Mesendoderm (in vitro differentiated cells): ENCODE results near the gene RPL7L1.

Source experiments
- DNase-seq: peaks from one replicate; pipeline ENCODE4 v3.0.0; 2013
- H2AK5ac ChIP-seq: 2 replicates; pipeline ENCODE4 v1.6.1; 2013; ENCODE audit warnings: low read length, inconsistent platforms
- H2BK120ac ChIP-seq: 2 replicates; pipeline ENCODE4 v1.6.1; 2013; ENCODE audit warnings: low read depth, mild to moderate bottlenecking, low read length, moderate library complexity, mixed read lengths
- H2BK15ac ChIP-seq: replicated peaks from 2 replicates; pipeline ENCODE4 v1.6.1; 2013; ENCODE audit warnings: low read depth, mild to moderate bottlenecking, moderate library complexity
- H2BK5ac ChIP-seq: 2 replicates; pipeline ENCODE4 v1.6.1; 2013; ENCODE audit warnings: low read length, inconsistent platforms
- H3K18ac ChIP-seq: 2 replicates; pipeline ENCODE4 v1.6.1; 2013; ENCODE audit warnings: mild to moderate bottlenecking, low read length, mixed read lengths
- H3K23ac ChIP-seq: one replicate; pipeline ENCODE4 v1.6.1; 2013; ENCODE audit warnings: low read length
- H3K27ac ChIP-seq: 2 replicates; pipeline ENCODE4 v1.5.1; 2013; ENCODE audit warnings: low read depth, mild to moderate bottlenecking, inconsistent platforms, low read length, moderate library complexity
- H3K27me3 ChIP-seq: 2 replicates; pipeline ENCODE4 v1.6.1; 2013; ENCODE audit warnings: low read length, control low read depth, mild to moderate bottlenecking, inconsistent platforms; ENCODE audit not compliant: insufficient read depth, poor library complexity
- H3K36me3 ChIP-seq: 2 replicates; pipeline ENCODE4 v1.6.1; 2013; ENCODE audit warnings: low read length, inconsistent platforms; ENCODE audit not compliant: control insufficient read depth, insufficient read depth
- H3K4ac ChIP-seq: one replicate; pipeline ENCODE4 v1.6.1; 2013; ENCODE audit warnings: low read depth, mild to moderate bottlenecking, low read length, moderate library complexity
- H3K4me1 ChIP-seq: 2 replicates; pipeline ENCODE4 v1.6.1; 2013; ENCODE audit warnings: low read depth, low read length, inconsistent platforms; ENCODE audit not compliant: control insufficient read depth
- H3K4me2 ChIP-seq: 2 replicates; pipeline ENCODE4 v1.6.1; 2013; ENCODE audit warnings: low read length
- H3K4me3 ChIP-seq: 2 replicates; pipeline ENCODE4 v1.5.1; 2013; ENCODE audit warnings: mild to moderate bottlenecking, low read length
- H3K56ac ChIP-seq: one replicate; pipeline ENCODE4 v1.6.1; 2013; ENCODE audit warnings: low read length
- H3K79me1 ChIP-seq: 2 replicates; pipeline ENCODE4 v1.6.1; 2013; ENCODE audit warnings: low read length, inconsistent platforms
- H3K79me2 ChIP-seq: 2 replicates; pipeline ENCODE4 v1.6.1; 2013; ENCODE audit warnings: mild to moderate bottlenecking, low read length; ENCODE audit not compliant: control insufficient read depth, insufficient read depth
- H3K9ac ChIP-seq: 2 replicates; pipeline ENCODE4 v1.6.1; 2013; ENCODE audit warnings: low read length, inconsistent platforms
- H4K5ac ChIP-seq: one replicate; pipeline ENCODE4 v1.6.1; 2013; ENCODE audit warnings: low read length
- H4K8ac ChIP-seq: one replicate; pipeline ENCODE4 v1.6.1; 2013; ENCODE audit warnings: low read depth, mild to moderate bottlenecking, control low read depth, low read length, moderate library complexity
- WGBS: extraction: QIAGEN DNeasy Blood & Tissue Kit; methylation state at CpG from one replicate; pipeline ENCODE4 v1.1.7; 2013; ENCODE audit warnings: low lambda C conversion rate, missing lambda C conversion rate; ENCODE audit not compliant: insufficient coverage; ENCODE audit errors: extremely low coverage; 5-methylcytosine and 5-hydroxymethylcytosine counted together

RPL7L1 gene

DNA sequence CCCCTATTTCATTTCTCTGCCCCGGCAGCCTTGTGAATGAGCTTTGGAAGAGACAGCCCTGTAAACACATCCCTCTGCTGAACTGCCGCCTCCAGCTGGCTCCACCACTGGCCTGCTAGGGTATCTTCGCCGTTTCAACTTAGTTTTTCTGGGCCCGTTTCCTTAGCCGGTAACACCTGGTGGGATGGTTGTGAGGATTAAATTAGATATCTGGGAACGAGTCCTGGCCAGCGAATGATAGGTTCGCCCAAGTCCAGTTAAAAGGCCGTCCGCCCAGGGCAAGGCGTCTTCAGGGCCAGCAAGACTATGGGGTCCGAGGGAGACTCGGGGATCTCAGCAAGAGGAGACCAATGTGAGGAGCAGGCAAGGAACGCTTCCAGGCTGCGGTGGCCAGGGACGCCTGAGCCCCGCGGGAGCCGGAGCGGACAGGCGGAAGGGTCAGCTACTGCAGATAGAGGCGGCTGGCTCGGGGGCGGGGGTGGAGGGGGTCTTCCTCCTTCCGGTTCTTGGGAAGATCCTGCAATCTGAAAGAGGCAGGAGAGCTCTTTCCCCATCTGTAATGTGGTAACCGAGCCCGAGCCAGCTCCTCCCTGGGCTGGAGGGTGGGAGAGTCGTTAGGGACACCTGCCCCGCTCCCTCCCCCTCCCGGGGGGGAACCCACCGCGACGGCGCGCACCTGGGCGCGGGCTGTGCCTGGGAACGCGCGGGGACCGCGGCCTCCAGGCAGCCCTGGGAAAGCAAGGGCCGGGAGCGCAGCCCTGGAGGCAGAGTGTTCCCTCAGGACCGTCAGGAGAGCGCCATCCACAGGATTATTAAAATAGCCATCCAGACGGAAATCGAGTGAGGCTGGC, 32.0 kb downstream of the RPL7L1 start:
- Histone ChIP-seq H3K23ac (peak overlapping the region; percentile 80), H3K79me2 (no peaks in the 10 kb centered on the region), H4K5ac (peak overlapping the region; percentile 71), H3K4ac (peak overlapping the region; percentile 72), H2BK15ac (no peak overlapping the region), H4K8ac (no peak overlapping the region), H3K4me1 (no peaks in the 10 kb centered on the region), H3K79me1 (no peaks in the 10 kb centered on the region), H3K9ac (peak overlapping the region; percentile 90), H2BK5ac (peak overlapping the region; percentile 82), H2BK120ac (no peak overlapping the region), H3K56ac (peak overlapping the region; percentile 95), H3K18ac (peak overlapping the region; percentile 7), H3K4me3 (peak overlapping the region; percentile 66), H2AK5ac (no peak overlapping the region), H3K36me3 (no peaks in the 10 kb centered on the region), H3K4me2 (peak overlapping the region; percentile 97), H3K27me3 (no peaks in the 10 kb centered on the region), H3K27ac (peak overlapping the region; percentile 37)
- peak; percentile 93 for DNase-seq
- no CpG with 5 or more reads among the region's 49 CpGs for WGBS

DNA sequence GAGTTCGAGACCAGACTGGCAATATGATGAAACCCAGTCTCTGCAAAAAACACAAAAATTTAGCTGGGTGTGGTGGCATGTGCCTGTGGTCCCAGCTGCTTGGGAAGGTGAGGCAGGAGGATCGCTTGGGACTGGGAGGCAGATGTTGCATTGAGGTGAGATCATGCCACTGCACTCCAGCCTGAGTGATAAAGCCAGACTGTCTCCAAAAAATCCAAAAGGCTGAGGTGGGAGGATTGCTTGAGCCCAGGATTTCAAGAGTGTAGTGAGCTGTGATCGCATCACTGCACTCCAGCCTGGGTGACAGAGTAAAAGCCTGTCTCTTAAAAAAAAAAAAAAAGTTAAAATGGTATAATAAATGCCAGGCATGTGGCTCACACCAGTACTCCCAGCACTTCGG, 35.1 kb downstream of the RPL7L1 start:
- H3K79me1 ChIP-seq = no peaks in the 10 kb centered on the region
- no peak overlapping the region for H2BK5ac ChIP-seq
- H3K23ac ChIP-seq = no peak overlapping the region
- no peak for DNase-seq
- no peaks in the 10 kb centered on the region for H3K79me2 ChIP-seq
- no peak overlapping the region for H2BK15ac ChIP-seq
- H3K36me3 ChIP-seq = no peaks in the 10 kb centered on the region
- no peak overlapping the region for H3K27ac ChIP-seq
- H3K27me3 ChIP-seq = no peaks in the 10 kb centered on the region
- H2AK5ac ChIP-seq = no peak overlapping the region
- no peak overlapping the region for H4K5ac ChIP-seq
- no CpG with 5 or more reads among the region's 4 CpGs for WGBS
- H3K4ac ChIP-seq = no peak overlapping the region
- H3K18ac ChIP-seq = no peak overlapping the region
- H3K56ac ChIP-seq = no peak overlapping the region
- H2BK120ac ChIP-seq = no peak overlapping the region
- no peak overlapping the region for H3K4me2 ChIP-seq
- no peak overlapping the region for H4K8ac ChIP-seq
- H3K9ac ChIP-seq = no peak overlapping the region
- no peak overlapping the region for H3K4me3 ChIP-seq
- no peaks in the 10 kb centered on the region for H3K4me1 ChIP-seq

DNA sequence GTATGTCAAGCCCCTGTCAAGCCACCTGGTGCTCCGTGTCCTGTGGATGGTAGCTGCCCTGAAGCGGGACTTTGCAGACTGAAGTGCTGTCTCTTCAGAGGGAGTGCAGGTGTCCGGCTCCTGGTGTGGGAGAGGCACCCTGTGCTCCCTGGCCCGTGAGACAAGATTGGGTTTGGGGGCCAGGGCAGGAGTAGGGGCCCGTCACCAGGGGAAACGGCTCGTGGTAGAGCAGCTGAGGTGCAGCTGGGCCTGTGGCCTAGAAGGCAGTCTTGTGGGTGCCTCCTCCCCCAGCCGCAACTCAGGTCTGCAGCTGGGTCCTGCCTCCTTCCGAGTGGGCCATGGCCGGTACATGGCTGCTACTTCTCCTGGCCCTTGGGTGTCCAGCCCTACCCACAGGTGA, 36.3 kb downstream of the RPL7L1 start, which contains the start of gene PTCRA:
Gene PTCRA (plus strand): TSS at position 322 of the 400 bp plus-strand sequence. CDS start 17 bp downstream, at position 339.
- Histone ChIP-seq H3K36me3 (no peaks in the 10 kb centered on the region), H3K79me1 (no peaks in the 10 kb centered on the region), H2BK5ac (no peak within 1 kb of the TSS), H3K4me3 (no peak within 1 kb of the TSS), H3K9ac (no peak within 1 kb of the TSS), H3K27me3 (no peaks in the 10 kb centered on the region), H3K23ac (no peak within 1 kb of the TSS), H3K4me2 (no peak within 1 kb of the TSS), H2BK15ac (no peak within 1 kb of the TSS), H4K5ac (no peak within 1 kb of the TSS), H3K56ac (no peak within 1 kb of the TSS), H4K8ac (no peak within 1 kb of the TSS), H2AK5ac (no peak within 1 kb of the TSS), H3K27ac (no peak within 1 kb of the TSS), H3K4ac (no peak within 1 kb of the TSS), H3K18ac (no peak within 1 kb of the TSS), H3K4me1 (no peaks in the 10 kb centered on the region), H3K79me2 (no peaks in the 10 kb centered on the region), H2BK120ac (no peak within 1 kb of the TSS)
- no peak for DNase-seq
- WGBS = no CpG with 5 or more reads among the region's 10 CpGs

DNA sequence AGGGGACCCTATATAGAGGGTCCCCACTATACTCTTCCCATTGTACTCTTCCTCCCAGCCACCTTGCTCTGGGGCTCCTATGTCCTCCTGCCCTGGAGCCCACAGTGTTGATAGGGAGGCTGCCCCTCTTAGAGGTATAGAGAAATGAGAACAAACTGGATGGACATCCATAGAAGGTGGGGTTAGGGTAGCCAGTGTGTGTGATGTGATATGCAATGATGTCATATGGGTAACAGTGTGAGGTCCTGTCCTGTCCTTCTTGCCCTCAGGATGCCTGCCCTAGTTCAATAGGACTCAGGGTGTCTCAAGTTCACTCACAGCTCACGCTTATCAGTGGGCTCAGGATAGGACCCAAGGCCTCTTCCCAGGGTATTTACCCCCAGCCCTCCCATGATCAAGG, 36.9 kb downstream of the RPL7L1 start:
- Histone ChIP-seq H2BK5ac (no peak overlapping the region), H3K79me2 (no peaks in the 10 kb centered on the region), H3K56ac (no peak overlapping the region), H3K23ac (no peak overlapping the region), H3K4me3 (no peak overlapping the region), H2BK15ac (no peak overlapping the region), H4K5ac (no peak overlapping the region), H3K18ac (no peak overlapping the region), H3K36me3 (no peaks in the 10 kb centered on the region), H3K27me3 (no peaks in the 10 kb centered on the region), H4K8ac (no peak overlapping the region), H3K79me1 (no peaks in the 10 kb centered on the region), H2BK120ac (no peak overlapping the region), H3K4me1 (no peaks in the 10 kb centered on the region), H2AK5ac (no peak overlapping the region), H3K4ac (no peak overlapping the region), H3K27ac (no peak overlapping the region), H3K4me2 (no peak overlapping the region), H3K9ac (no peak overlapping the region)
- no CpG with 5 or more reads among the region's 1 CpG for WGBS
- DNase-seq = no peak

DNA sequence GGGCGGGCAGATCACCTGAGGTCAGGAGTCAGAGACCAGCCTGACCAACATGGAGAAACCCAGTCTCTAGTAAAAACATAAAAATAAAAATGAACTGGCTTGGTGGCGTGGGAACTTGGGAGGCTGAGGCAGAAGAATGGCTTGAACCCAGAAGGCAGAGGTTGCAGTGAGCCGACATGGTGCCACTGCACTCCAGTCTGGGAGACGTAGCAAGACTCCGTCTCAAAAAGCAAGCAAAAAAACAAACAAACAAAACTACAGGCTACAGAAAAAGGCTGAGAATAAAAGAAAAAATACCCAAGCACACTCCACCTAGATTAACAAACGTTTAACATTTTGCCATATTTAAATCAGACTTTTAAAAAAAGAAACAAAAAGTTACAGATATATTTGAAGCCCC, 42.4 kb downstream of the RPL7L1 start:
- no peak for DNase-seq
- no CpG with 5 or more reads among the region's 6 CpGs for WGBS
- no peak overlapping the region for H2BK15ac ChIP-seq
- H3K23ac ChIP-seq = no peak overlapping the region
- no peak overlapping the region for H3K18ac ChIP-seq
- H3K4me2 ChIP-seq = no peak overlapping the region
- no peak overlapping the region for H3K56ac ChIP-seq
- H3K4me1 ChIP-seq = no peaks in the 10 kb centered on the region
- no peaks in the 10 kb centered on the region for H3K79me2 ChIP-seq
- no peak overlapping the region for H4K8ac ChIP-seq
- H3K27me3 ChIP-seq = no peaks in the 10 kb centered on the region
- H2BK5ac ChIP-seq = no peak overlapping the region
- no peak overlapping the region for H3K4me3 ChIP-seq
- no peak overlapping the region for H4K5ac ChIP-seq
- no peak overlapping the region for H3K9ac ChIP-seq
- H3K36me3 ChIP-seq = no peaks in the 10 kb centered on the region
- H2AK5ac ChIP-seq = no peak overlapping the region
- H3K27ac ChIP-seq = no peak overlapping the region
- no peak overlapping the region for H3K4ac ChIP-seq
- H3K79me1 ChIP-seq = no peaks in the 10 kb centered on the region
- no peak overlapping the region for H2BK120ac ChIP-seq
